Neural progenitor cell (in vitro differentiated cells): ENCODE measurements around the gene ANO4. TPM values are rescaled to one million over a fixed set of nuclear protein-coding genes. Genes with fewer than 3 reads are reported as not detected.
"Not testable (repeated sequence)": the region's sequence is repeated elsewhere in the genome, so short reads cannot be mapped to it uniquely, and the experiment has no call there.

Experiments
- DNase-seq: peaks from one replicate; pipeline ENCODE4 v3.0.0-alpha.2; 2016; ENCODE audit warnings: low spot score
- H2AFZ ChIP-seq: fragments of 200-600 bp; sonication (generic); replicated peaks from 2 replicates; pipeline ENCODE4 v1.6.1; 2016; ENCODE audit warnings: antibody characterized with exemption
- H3F3A ChIP-seq: fragments of 200-600 bp; sonication (generic); 2 replicates; pipeline ENCODE4 v1.6.1; 2016; ENCODE audit warnings: antibody characterized with exemption, low read depth
- H3K27ac ChIP-seq: fragments of 200-600 bp; sonication (generic); 2 replicates; pipeline ENCODE4 v1.5.1; 2016; ENCODE audit warnings: mild to moderate bottlenecking
- H3K27me3 ChIP-seq: fragments of 200-600 bp; sonication (generic); 2 replicates; pipeline ENCODE4 v1.6.1; 2016; ENCODE audit warnings: mild to moderate bottlenecking, moderate library complexity
- H3K36me3 ChIP-seq: fragments of 200-600 bp; sonication (generic); 2 replicates; pipeline ENCODE4 v1.5.1; 2016
- H3K4me1 ChIP-seq: fragments of 200-600 bp; sonication (generic); 2 replicates; pipeline ENCODE4 v1.6.1; 2016; ENCODE audit warnings: mixed run types
- H3K4me2 ChIP-seq: fragments of 200-600 bp; sonication (generic); 2 replicates; pipeline ENCODE4 v1.6.1; 2016
- H3K4me3 ChIP-seq: fragments of 200-600 bp; sonication (generic); 2 replicates; pipeline ENCODE4 v1.5.1; 2016
- H3K79me2 ChIP-seq: fragments of 200-600 bp; sonication (generic); 2 replicates; pipeline ENCODE4 v1.6.1; 2016; ENCODE audit warnings: low read depth
- H3K9ac ChIP-seq: fragments of 200-600 bp; sonication (generic); 2 replicates; pipeline ENCODE4 v1.6.1; 2016
- H3K9me3 ChIP-seq: fragments of 200-600 bp; sonication (generic); 2 replicates; pipeline ENCODE4 v1.5.1; 2016; ENCODE audit warnings: low read depth
- H4K20me1 ChIP-seq: fragments of 200-600 bp; sonication (generic); 2 replicates; pipeline ENCODE4 v1.6.1; 2016; ENCODE audit warnings: low read depth
- H3K27ac Mint-ChIP-seq: 3 replicates; pipeline ENCODE4 v1.8.0; 2021; ENCODE audit warnings: mixed read lengths
- H3K27me3 Mint-ChIP-seq: 2 replicates; pipeline ENCODE4 v1.8.0; 2022; ENCODE audit warnings: low read depth, mild to moderate bottlenecking, inconsistent platforms, moderate library complexity, mixed read lengths; ENCODE audit not compliant: insufficient read depth
- H3K36me3 Mint-ChIP-seq: 3 replicates; pipeline ENCODE4 v1.8.0; 2021; ENCODE audit warnings: mixed read lengths
- H3K4me1 Mint-ChIP-seq: 3 replicates; pipeline ENCODE4 v1.8.0; 2021; ENCODE audit warnings: mixed read lengths
- H3K4me3 Mint-ChIP-seq: 3 replicates; pipeline ENCODE4 v1.8.0; 2021; ENCODE audit warnings: mild to moderate bottlenecking, moderate library complexity, mixed read lengths
- H3K9me3 Mint-ChIP-seq: 3 replicates; pipeline ENCODE4 v1.8.0; 2020; ENCODE audit warnings: mixed read lengths
- EZH2 ChIP-seq: fragments of 200-600 bp; sonication (generic); IDR thresholded peaks from 2 replicates; pipeline ENCODE4 v1.6.1; 2017; ENCODE audit warnings: antibody characterized with exemption, mild to moderate bottlenecking, moderate library complexity
- EZH2phosphoT487 ChIP-seq: fragments of 200-600 bp; sonication (generic); IDR thresholded peaks from 2 replicates; pipeline ENCODE4 v1.6.1; 2017; ENCODE audit warnings: antibody characterized with exemption
- total RNA-seq: library from RNA; depleted of rRNA; stranded (reverse); fragments of >200 nt; gene quantifications from 2 replicates; pipeline ENCODE4 v1.2.3, GENCODE V29; 2015; ENCODE audit warnings: low replicate concordance
- TF ChIP-seq, protein P1 (sequence below): fragments of 200-600 bp; sonication (generic); IDR thresholded peaks from 2 replicates; pipeline ENCODE4 v1.5.1; 2017; ENCODE audit warnings: antibody characterized with exemption, mild to moderate bottlenecking

Gene ANO4
- total RNA-seq, 1 donor from 2014 or later: not detected

DNA sequence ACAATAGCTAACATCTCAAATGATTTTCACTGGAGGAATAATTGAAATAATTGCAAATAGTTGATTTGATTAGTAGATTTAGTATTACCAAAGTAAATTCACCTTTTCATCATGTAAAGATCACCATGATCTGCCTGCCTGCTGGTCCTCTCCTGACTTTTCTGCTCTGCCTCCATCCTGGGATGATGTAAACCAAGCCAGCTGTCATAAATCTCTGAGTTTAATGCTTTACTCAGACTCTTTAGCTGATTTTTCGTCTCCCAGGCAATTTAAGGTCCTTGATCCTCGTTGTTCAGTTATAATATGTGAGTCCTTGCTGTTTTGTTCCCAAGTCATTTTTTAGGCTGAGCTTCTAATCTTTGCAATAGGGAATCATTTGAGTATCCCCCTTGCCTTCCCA lies 138.0 kb downstream of the ANO4 start:
- Histone ChIP-seq H3K27ac (no peak overlapping the region), H4K20me1 (no peaks in the 10 kb centered on the region), H3K27me3 (no peaks in the 10 kb centered on the region), H3K4me1 (no peaks in the 10 kb centered on the region), H3K9me3 (no peaks in the 10 kb centered on the region), H3K79me2 (no peaks in the 10 kb centered on the region), H2AFZ (no peak overlapping the region), H3K4me2 (no peak overlapping the region), H3K9ac (no peak overlapping the region), H3F3A (no peaks in the 10 kb centered on the region), H3K36me3 (no peaks in the 10 kb centered on the region), H3K4me3 (no peak overlapping the region)
- no peak for DNase-seq
- TF ChIP-seq, protein P1, sequence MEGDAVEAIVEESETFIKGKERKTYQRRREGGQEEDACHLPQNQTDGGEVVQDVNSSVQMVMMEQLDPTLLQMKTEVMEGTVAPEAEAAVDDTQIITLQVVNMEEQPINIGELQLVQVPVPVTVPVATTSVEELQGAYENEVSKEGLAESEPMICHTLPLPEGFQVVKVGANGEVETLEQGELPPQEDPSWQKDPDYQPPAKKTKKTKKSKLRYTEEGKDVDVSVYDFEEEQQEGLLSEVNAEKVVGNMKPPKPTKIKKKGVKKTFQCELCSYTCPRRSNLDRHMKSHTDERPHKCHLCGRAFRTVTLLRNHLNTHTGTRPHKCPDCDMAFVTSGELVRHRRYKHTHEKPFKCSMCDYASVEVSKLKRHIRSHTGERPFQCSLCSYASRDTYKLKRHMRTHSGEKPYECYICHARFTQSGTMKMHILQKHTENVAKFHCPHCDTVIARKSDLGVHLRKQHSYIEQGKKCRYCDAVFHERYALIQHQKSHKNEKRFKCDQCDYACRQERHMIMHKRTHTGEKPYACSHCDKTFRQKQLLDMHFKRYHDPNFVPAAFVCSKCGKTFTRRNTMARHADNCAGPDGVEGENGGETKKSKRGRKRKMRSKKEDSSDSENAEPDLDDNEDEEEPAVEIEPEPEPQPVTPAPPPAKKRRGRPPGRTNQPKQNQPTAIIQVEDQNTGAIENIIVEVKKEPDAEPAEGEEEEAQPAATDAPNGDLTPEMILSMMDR: no peak
- TF ChIP-seq EZH2 (no peak), EZH2phosphoT487 (no peak)
- Mint-ChIP-seq H3K27me3 (no peaks in the 10 kb centered on the region), H3K4me1 (no peaks in the 10 kb centered on the region), H3K4me3 (no peak overlapping the region), H3K9me3 (no peaks in the 10 kb centered on the region), H3K27ac (no peak overlapping the region), H3K36me3 (no peaks in the 10 kb centered on the region)

DNA sequence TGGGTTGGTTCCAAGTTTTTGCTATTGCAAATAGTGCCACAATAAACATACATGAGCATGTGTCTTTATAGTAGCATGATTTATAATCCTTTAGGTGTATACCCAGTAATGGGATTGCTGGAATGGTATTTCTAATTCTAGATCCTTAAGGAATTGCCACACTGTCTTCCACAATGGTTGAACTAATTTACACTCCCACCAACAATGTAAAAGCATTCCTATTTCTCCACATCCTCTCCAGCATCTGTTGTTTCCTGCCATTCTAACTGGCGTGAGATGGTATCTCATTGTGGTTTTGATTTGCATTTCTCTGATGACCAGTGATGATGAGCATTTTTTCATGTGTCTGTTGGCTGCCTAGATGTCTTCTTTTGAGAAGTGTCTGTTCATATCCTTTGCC lies 139.0 kb downstream of the ANO4 start:
- H3K27me3 Mint-ChIP-seq, H3K9me3 ChIP-seq, H3K4me2 ChIP-seq, H3K79me2 ChIP-seq, H3F3A ChIP-seq, H3K4me1 Mint-ChIP-seq, H3K27me3 ChIP-seq, H3K27ac Mint-ChIP-seq, H4K20me1 ChIP-seq, H3K36me3 ChIP-seq, H3K4me3 ChIP-seq, H3K4me1 ChIP-seq, DNase-seq, H3K27ac ChIP-seq, H3K9me3 Mint-ChIP-seq, H3K36me3 Mint-ChIP-seq, H2AFZ ChIP-seq, H3K9ac ChIP-seq, H3K4me3 Mint-ChIP-seq: not testable (repeated sequence)

DNA sequence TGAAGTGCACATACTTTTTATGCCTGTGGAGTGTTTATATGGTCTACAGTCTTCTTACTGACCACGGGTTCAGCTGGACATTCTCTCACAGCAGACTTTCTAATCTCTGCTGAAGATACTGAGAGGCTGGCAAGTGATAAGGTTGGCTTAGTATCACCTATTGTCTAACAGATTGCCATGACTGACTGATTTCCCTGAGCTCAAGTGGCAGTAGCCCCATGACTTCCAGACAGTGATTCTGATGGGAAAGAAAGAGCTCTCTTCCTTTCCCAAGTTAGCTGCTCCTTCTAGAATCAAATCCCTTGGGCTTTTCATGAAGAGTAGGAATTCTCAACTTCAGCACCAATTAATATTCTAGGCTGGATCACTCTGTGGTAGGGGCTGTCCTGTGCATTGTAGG lies 141.4 kb downstream of the ANO4 start:
- H3K27me3 Mint-ChIP-seq: no peaks in the 10 kb centered on the region
- Histone ChIP-seq H3K9ac (no peak overlapping the region), H3K27me3 (no peaks in the 10 kb centered on the region), H3K27ac (no peak overlapping the region), H4K20me1 (no peaks in the 10 kb centered on the region), H3K9me3 (no peaks in the 10 kb centered on the region), H3K4me1 (no peaks in the 10 kb centered on the region), H2AFZ (no peak overlapping the region), H3K4me3 (no peak overlapping the region), H3F3A (no peaks in the 10 kb centered on the region), H3K36me3 (no peaks in the 10 kb centered on the region), H3K79me2 (no peaks in the 10 kb centered on the region), H3K4me2 (no peak overlapping the region)
- no peak overlapping the region for H3K27ac Mint-ChIP-seq
- H3K9me3 Mint-ChIP-seq: no peaks in the 10 kb centered on the region
- no peak overlapping the region for H3K4me3 Mint-ChIP-seq
- TF ChIP-seq EZH2phosphoT487 (no peak), EZH2 (no peak)
- TF ChIP-seq, protein P1: no peak
- no peaks in the 10 kb centered on the region for H3K4me1 Mint-ChIP-seq
- H3K36me3 Mint-ChIP-seq: no peaks in the 10 kb centered on the region
- no peak for DNase-seq

DNA sequence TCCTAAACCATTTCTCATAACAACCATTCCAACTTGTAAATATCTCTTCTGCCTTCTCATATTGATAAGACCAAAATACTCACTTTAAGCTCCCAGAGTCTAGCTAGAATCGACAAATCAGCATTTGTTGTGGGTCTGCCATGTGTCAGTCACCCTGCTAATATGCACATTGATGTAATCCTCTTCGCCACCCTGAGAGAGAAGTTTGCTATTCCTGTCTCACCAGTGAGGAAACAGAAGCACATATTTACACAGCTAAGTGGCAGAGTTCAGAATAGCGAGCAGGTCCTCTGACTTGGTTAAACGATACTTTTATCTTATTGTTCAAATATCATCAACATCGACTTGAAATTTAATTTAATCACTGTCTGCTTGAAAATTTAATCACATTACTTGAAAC lies 142.1 kb downstream of the ANO4 start:
- H3K4me3 ChIP-seq: no peak overlapping the region

More for the DNA sequence above, 142.1 kb downstream of the ANO4 start:
- no peak for DNase-seq
- TF ChIP-seq, protein P1: no peak
- TF ChIP-seq EZH2: no peak
- Histone ChIP-seq H2AFZ (no peak overlapping the region), H3K9me3 (no peaks in the 10 kb centered on the region), H3K36me3 (no peaks in the 10 kb centered on the region), H3K27ac (no peak overlapping the region), H3K79me2 (no peaks in the 10 kb centered on the region), H3K27me3 (no peaks in the 10 kb centered on the region), H3F3A (no peaks in the 10 kb centered on the region), H3K4me2 (no peak overlapping the region), H4K20me1 (no peaks in the 10 kb centered on the region), H3K4me1 (no peaks in the 10 kb centered on the region), H3K9ac (no peak overlapping the region)
- no peaks in the 10 kb centered on the region for H3K4me1 Mint-ChIP-seq
- H3K4me3 Mint-ChIP-seq: no peak overlapping the region
- no peak overlapping the region for H3K27ac Mint-ChIP-seq
- no peaks in the 10 kb centered on the region for H3K27me3 Mint-ChIP-seq
- no peaks in the 10 kb centered on the region for H3K9me3 Mint-ChIP-seq
- H3K36me3 Mint-ChIP-seq: no peaks in the 10 kb centered on the region
